GM18526 (cell line): ENCODE measurements around the gene PHACTR3.

ENCODE experiments used
- POLR2A ChIP-seq: IDR thresholded peaks from 3 replicates; pipeline ENCODE4 v1.6.1; 2011; ENCODE audit not compliant: insufficient read length; ENCODE audit errors: extremely low read depth

The PHACTR3 gene

GRCh38 chr20:59895908-59896307 is 291.6 kb downstream of the PHACTR3 start:
- TF ChIP-seq POLR2A = no peak
